ENCODE data around the gene TXNIP.

GRCh38 chr1:145958734-145959133, 37.6 kb downstream of the TXNIP start:
- TF ChIP-seq POLR2A (IDR thresholded peaks at IDR 0.05; ENCODE audit: low read depth, low read length) (no peak), BHLHE40 (IDR thresholded peaks at IDR 0.05; ENCODE audit: low read depth, low read length) (no peak), RAD21 (IDR thresholded peaks at IDR 0.05; ENCODE audit: low read length) (no peak), CTCF (conservative IDR thresholded peaks at IDR 0.05; ENCODE audit: low read depth, low read length) (no peak), MXI1 (IDR thresholded peaks at IDR 0.05; ENCODE audit: borderline replicate concordance, low read depth, low read length) (no peak), SMC3 (IDR thresholded peaks at IDR 0.05; ENCODE audit: low read depth, low read length) (no peak)
